GM03348 (cell line): Measurements from ENCODE around the gene DDX31.

Experiments used
- DNase-seq: peaks from one replicate; pipeline ENCODE4 v3.0.0; 2012; ENCODE audit warnings: low spot score

The DDX31 gene

DNA sequence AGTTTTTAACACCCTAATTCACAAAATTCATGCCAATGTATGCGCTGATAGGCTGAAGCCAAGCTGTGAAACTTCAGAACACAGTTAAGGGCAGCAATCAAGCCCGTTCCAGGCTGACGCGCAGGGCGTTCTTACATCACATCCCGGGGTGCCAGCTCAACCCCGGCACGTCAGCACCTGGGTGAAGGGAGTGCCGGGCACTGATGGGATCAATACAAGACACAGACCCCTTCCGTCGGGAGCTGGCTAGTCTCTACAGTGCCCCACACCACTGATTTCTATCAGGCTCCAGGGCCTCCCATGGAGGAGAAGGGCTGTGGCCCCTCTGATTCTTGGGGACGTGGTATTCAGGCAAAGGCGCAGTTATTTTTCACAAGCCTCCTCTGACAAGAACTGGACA lies 75.4 kb downstream of the DDX31 start:
- no peak for DNase-seq

DNA sequence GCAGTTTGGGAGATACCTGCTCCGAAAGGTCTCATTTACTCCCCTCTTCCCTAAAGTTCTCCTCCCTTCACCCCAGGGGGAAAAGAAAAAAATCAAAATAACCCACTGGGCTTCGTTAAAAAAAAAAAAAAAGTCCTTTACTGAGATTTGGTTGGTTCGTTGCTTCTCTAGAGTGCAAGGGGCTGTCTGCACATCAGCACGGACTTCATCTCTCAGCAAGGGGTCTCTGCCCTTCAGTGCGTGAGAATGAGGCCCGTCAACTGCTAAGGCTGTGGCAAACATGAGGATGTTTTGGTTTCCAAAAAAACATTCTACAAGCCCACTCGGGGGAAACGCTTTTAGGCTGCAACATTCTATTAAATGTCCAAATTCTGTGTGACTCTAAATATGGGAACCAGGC lies 77.3 kb downstream of the DDX31 start:
- DNase-seq: no peak

DNA sequence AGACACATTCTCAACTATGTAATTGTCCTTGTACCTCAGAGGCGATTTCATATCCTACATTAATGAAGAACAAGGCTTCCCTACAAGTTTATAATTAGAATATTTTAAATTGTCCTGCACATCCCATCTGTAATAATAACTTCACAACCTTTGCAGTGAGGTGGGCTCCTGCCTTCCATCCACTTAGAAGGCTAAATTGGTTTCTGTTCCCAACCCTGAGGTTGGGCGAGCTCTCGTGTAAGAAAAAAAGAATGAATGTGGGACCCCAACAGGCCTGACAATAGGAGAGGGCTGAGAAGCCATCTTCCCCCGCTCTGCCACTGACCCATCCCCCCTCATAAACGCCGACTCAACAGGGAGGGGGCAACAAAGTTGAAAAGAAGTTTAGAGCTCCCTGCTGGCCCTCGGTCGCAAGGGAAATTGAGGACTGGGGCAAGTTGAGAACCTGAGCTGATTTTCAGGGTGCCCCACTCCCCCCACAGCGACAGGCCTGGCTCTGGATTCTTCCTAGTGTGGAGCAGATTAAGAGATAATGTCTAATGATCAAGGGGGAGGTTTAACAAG lies 78.0 kb downstream of the DDX31 start:
- DNase-seq: no peak

DNA sequence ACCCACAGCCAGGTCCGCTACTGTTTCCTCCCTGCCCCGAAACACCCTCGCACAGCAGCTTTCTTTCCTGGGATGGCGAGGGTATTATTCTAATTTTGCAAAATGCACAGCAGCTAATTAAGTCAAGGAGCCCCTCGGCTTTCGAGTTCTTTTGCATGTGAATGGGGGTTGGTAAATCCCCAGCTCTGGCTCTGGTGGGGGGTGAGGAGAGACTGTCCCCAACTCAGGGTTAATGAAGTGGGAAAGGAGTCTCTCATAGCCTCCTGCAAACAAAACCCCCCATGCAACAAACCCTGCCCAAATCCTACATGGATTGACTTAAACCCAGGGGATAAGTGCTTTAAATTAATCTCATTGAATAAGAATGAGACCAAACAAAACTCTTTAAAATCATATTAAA lies 78.5 kb downstream of the DDX31 start:
- no peak for DNase-seq

DNA sequence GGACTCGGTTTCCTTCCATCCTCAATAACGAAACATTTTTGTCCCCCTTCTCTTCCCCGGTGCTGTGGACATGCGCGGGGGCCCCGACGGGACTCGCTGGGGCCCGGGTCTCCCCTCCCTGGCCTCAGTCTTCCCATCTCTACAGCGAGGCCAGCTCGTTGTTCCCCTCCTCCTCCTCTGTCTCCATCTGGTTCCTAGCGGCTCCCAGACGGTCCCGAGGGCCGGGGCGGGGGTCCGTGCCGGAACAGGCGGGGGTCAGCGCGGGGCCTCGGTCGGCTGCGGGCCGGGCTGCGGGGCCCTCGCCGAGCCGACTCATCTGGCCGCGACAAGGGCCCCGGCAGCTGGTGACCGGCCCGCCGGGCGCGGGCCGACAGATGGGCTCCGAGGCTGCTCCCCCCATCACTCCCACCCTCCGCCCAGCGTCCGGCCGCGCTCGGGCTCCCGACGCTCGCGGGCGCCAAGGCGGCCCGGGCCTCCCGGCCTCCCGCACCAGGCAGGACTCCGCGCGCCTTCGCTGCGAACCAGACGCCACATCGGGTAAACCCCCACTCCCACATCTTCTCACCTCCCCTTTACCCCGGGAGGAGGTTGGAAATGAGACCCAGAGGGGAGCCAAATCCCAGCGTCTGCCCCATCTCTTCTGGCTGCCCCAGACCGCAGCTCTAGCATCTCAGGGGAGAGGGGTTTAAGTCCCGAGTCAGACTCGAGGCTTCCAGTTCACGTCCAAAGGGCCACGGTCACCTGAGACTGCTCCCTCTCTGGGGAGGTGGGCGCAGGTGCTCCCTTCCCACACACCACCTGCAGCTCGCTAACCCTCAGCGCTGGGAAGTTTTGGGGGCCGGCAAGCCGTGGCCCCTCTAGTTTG lies 79.2 kb downstream of the DDX31 start:
- DNase-seq: peak; percentile 35

DNA sequence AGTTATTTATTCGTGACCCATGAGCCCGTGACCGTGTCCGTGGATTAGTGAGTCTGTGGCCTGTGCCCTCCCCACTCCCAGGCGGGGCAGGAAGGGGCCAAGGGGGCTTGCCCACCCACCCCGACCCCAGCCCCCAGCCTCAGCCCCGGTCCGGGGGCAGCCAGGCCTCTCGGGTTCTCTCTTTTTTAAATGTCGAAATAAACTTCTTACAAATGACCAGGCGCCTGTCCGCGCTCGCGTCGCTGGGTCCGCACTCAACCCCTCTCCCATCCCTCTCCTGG lies 79.8 kb downstream of the DDX31 start:
- no peak for DNase-seq

DNA sequence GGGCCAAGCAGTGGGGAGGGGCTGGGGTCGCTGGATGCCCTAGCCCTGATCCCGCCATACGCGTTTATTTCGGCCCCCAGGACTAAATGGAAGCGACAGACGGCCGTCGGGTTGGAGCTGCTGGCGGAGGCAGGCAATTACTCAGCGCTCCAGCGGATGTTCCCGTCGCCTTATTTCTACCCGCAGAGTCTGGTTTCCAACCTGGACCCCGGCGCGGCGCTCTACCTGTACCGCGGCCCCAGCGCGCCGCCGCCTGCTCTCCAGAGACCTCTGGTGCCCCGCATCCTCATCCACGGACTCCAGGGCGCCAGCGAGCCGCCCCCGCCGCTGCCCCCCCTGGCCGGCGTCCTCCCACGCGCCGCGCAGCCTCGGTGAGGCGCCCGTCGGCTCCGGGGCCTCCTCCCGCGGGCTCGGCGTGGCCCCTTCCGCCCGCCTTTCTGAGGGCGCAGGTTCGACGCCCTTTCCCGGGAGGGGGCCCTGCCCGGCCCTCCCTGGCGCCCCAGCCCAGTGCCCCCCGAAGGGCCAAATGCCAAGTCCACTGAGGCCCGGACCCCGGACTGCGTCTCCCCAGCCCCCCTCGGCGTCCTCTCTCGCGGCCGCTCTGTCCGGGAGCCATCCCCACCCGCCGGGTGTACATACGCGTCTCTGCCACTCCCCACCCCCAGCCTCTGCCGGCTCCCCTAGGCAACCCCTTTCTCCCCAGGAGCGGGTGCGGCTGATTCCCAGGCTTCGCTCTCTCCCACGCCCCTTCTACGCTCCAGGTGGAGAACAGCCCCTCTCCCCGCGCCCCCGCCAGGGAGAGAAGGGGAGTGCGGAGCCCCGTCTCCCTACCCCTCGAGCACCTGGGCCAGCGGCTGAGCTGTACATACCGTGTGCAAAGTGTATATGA lies 80.4 kb downstream of the DDX31 start:
- peak; percentile 36 for DNase-seq

DNA sequence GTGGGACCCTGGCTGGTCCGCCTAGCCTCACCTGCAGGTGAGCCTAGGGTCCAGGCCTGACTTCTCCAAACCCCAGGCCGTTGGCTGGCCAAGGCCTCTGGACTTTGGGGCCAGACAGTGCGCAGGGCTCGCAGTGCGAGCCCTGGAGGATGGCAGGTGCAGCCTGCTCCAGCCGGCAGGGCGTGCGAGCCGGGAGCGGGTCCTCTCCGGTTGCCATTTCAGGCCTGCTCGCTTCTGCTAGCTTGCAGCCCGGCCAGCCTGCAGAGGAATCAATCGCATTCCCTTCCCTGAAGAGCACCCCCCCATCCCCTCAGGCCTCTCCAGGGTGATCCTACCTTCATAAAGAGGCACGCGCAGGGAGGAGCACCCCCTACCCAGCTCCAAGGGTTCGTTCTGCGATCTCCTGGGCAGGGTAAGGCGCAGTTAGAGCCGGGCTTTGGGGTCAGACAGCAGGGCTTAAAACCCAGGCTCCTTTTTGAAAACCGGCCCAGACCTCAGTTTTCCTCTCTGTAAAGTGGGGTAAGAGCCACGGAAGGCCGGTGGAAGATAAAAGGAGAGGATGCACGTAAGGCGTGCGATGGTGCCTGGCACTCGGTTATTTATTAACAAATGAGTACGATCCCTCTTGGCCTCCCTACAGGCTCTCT lies 81.2 kb downstream of the DDX31 start:
- no peak for DNase-seq

DNA sequence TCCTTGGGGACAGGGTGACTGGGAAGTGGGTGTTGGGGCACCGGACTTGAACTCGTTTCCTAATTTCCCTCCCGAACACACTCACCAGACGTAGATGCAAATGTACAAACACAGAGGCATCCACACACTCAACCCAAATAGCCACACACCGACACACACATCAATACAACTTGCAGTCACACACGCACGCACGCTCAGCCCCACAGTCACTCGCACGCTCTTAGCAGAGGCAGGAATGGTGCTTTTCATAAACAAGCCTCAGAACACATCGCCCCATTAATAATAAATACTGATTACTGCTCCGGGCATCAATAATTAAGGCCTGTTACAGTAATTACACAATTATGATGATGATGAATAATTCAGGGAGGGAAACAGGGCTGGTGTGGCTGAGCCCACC lies 81.7 kb downstream of the DDX31 start:
- no peak for DNase-seq

DNA sequence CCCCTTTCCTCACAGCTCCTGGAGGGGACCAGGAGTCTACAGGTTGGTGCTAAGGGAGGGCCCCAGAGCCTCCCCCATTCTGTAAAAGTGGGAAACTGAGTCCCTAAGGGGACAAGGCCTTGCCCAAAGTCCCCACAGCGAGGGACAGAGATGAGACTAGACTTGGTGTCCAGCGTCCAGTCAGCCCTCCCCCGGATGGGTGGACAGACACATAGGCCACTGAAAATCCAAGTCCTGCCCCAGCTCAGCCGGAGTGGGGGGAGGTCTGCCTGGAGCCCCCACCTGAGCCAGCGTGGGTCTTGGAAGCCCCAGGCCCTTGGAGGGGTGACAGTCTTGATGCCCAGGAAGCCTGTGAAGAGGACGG lies 82.2 kb downstream of the DDX31 start:
- no peak for DNase-seq

DNA sequence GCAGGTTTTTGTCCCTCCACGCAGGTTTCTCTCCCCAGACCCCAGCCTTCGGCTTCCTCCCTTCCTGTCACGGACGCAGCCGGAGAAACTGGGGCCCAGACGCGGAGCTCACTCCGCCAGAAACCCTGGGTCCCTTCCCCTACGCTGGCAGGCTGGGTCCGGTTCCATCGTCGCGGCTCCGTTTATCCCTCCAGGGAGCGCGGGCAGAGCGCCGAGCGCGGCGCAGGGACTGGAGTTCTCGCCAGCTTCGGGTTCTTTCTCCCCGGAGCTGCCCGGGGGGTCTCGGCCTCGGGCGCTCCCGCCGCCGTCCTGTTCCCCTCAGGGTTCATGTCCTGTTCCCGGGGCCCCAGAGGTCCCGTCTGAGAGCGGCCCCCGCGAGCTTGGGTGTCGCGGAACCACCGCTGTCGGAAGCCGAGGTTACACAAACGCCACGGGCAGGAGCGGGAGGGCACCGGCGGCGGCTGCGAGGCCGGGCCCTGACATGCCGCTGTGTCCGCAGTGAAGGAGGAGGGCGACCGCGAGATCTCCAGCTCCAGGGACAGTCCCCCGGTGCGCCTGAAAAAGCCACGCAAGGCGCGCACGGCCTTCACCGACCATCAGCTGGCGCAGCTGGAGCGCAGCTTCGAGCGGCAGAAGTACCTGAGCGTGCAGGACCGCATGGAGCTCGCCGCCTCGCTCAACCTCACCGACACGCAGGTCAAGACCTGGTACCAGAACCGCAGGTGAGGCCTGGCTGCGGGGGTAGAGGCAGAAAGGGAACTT lies 82.8 kb downstream of the DDX31 start:
- DNase-seq: no peak

DNA sequence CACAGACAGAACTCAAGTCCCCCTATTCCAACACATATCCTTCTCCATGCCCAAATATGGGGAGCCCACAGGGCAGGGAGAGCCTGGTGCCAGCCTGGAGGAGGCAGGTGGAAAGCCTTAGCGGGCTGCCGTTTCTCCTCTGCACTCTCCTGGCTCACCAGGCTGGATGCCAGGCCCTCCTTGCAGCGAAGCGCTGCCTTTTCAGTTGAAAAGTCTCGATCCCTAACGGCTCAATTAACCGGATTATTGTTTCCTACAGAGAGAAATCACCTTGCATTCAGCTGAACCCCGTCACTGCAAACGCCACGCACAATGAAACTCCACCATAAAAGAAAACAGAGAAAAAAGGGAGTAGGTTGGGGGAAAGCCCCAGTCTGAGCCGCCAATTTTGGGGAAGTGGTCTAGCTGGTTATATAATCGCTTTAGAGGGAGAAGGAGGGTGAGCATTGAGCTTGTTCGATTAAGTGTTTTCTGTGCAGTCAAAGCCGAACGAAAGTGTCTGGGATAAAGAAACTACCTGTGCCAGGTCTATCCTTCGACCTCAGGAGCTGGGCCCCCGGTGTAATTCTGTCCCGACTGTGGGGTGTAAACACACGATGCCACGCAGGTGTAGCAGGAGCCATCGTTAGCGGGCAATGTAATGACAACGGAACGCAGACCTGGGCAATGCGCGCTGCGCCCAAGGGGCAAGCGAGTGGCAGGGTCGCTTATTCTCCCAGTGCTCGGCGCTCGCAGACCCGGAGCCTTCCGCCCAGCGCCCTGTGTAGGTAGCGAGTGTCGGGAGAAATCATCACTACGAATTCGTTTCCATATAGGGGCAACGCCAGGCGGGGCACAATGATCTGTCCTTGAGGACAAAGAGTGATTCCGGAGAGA lies 83.6 kb downstream of the DDX31 start:
- DNase-seq: no peak

DNA sequence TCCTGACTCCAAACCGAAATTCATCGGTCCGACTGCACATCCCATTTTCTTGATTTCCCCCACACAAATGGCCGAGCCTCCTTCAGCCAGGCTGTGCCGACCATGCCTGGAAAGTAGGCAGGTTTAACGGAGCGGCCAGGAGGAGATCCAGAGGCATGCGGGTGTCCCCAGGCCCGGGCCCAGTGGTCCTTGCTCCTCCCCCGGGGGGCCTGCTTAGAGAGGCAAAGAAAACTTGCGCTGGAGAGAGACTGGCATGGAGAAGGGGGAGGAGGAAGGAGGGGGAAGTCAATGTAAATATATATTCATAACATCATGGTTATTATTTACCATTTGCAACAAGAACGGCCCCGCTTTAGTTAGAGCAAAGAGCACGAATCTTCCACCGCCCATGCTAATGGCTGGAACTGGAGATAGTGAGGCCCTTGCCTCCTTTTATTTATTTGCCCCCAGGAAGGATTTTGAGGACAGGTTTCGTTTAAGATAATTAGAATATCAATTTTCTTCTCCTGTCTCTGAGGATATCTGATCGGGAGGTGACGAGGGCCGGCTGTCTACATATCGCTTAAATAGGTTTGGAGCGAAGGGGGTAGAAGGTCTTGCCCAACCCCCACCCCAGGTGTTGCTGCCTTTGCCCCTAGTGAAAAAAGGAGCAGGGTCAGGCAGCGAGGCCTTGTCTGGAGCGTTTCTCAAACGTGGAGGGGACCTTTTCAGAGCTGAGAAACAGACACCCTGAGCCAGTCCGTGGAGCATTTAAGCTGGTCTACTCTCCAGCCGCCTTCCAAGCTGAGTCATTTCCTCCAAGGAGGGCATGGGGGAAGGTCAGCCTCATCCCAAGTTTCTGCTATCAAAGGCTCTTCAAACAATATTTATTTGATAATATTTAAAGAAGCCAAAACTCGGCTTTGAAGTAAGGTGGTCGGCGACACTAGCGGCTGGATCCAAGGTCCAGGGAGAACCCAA lies 84.9 kb downstream of the DDX31 start:
- DNase-seq: no peak

DNA sequence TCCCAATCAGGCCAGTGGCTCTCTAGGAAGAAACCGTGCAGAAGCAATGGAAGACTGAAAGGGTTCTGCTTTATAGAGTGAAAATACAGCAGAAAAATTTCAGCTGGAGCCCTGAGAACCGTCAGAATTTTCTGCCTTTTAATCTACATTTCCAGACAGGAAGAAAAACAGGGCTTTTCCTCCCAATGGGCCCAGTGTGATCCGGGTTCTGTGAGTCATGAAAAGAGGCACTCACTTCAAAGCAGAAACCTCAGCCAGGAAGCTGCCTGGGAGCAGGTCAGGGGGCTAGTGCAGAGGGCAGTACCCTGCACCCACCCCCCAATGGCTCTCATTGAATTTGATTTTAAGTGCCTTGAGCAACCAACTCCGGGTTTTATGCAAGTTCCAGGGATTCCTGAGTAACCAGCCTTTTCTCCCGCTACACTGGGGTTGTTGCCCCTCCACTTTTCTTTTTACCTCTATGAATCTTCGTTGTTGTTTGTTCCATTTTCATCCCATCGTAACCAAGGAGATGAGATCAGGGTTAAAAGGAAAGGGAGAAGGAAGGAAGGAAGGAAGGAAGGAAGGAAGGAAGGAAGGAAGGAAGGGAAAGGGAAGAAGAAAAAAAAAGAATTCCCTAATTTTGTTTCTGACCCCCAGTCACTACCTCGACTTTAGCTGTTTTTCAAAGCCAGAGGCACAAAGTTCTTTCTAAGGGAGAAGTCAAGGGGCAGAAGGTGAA lies 86.0 kb downstream of the DDX31 start:
- DNase-seq: no peak

DNA sequence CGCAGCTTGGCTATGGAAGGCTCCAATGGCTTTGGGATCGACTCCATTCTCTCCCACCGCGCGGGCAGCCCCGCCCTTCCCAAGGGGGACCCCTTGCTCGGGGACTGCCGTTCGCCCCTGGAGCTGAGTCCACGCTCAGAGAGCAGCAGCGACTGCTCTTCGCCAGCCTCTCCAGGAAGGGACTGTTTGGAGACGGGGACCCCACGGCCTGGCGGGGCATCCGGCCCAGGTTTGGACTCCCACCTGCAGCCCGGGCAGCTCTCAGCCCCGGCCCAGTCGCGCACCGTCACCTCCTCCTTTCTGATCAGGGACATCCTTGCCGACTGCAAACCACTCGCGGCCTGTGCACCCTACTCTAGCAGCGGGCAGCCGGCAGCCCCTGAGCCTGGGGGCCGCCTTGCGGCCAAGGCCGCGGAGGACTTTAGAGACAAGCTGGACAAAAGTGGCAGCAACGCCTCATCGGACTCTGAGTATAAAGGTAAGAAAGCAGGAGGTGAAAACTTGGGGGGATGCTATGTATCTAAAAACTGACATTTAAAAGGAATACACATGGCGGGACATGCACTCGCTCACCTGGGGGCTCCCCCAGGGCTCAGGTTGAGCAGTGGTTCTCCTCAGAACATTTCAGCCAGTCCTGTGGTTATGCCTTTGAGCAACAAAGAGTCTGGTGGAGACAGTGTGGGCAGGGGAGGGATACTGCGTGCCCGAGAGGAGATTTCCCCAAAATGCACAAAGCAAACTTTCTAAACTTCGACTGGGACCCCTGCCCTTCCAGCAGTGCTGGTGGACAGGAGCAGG lies 86.8 kb downstream of the DDX31 start:
- DNase-seq: no peak

DNA sequence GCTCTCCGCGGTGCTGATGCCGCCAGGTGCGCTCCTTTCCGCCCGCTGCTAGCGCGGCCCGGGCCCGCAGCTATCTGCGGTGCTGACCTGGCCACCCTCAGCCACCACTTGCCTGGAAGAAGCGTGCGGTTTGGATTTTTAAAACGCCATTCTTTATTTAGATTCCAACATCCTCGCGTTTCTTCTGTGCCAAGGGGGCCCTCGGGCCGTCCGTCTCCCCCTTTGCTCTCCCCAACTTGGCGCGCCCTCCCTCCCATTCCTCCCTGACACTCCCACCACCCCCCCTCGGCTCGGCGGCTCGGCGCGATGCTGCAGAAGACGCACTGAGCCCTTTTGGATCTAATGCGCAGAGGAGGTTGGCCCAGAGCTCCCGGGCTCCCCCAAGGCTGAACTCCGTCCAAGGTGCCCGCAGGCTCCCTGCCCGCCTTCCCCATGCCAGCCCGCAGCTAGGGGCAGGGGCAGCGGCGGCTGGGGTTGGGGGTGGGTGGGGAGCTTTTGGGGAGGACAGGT lies 87.5 kb downstream of the DDX31 start, which contains the start of gene BARHL1:
TSS of gene BARHL1 (plus strand) at position 331 of the 510 bp plus-strand sequence. CDS start 192 bp downstream, outside the sequence.
- DNase-seq: no peak

DNA sequence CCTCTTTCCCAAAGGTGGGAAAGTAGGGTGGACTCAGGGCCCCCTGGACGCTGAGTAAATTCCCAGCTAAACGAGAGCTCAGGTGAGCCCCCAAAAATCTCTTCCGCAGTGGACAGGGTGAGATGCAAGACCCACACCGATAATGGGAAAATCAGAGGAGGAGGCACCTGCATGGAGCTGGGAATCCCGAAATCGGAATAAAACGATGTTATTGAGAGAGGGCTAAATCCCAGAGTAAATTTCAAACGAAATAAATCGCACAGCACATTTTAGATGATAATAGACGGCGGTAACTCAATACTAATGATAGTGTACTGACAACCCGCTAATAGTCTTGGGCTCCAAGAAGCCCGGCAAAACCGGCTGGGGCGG lies 90.4 kb downstream of the DDX31 start:
- DNase-seq: no peak

DNA sequence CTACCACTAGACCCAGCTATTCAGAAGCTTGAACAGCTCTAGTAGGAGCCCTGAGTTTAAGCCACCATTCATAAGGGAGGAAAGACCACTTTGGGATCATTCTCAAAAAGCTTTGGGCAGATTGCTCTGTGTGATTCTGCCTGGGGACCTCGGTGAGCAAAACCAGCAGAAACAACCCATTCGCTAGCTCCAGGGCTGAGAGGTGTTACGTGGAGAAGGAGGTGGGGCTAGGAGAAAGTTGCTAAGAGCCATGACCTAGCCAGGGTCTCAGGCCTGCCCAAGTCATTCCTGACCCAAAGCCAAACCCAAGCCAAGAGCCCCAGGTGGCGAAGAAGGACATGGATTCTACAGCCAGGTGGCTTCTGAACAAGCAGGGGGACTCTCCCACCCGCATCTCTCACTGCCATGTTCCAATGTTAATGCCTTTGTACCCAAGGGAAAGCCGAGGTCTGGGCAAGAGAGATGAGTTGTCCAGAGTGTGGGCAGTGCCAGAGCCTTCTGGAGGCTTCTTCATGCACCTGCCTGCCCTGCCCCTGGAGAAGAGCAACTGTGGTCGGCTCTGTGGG lies 91.3 kb downstream of the DDX31 start:
- no peak for DNase-seq
